Activated T-helper 17 cell treated with anti-CD3 and anti-CD28 coated beads, Interleukin-2, amount 50 U/mL, for 72 hours (primary cell): ENCODE measurements around the gene UBE2O. TPM values are rescaled to one million over a fixed set of nuclear protein-coding genes. Genes with fewer than 3 reads are reported as not detected.

Source experiments
- ATAC-seq: fragments of 150-1000 bp; cut with Tn5 transposase; replicated peaks from 2 replicates; pipeline ENCODE4 v1.10.0; 2021; ENCODE audit warnings: mild to moderate bottlenecking, moderate library complexity
- H3K27ac Mint-ChIP-seq: one replicate; pipeline ENCODE4 v1.8.0; 2022; ENCODE audit warnings: mixed read lengths
- H3K27me3 Mint-ChIP-seq: one replicate; pipeline ENCODE4 v1.8.0; 2022; ENCODE audit warnings: mixed read lengths
- H3K36me3 Mint-ChIP-seq: one replicate; pipeline ENCODE4 v1.8.0; 2022; ENCODE audit warnings: low read depth, mild to moderate bottlenecking, mixed read lengths
- H3K4me1 Mint-ChIP-seq: one replicate; pipeline ENCODE4 v1.8.0; 2022; ENCODE audit warnings: mixed read lengths
- H3K4me3 Mint-ChIP-seq: one replicate; pipeline ENCODE4 v1.8.0; 2022; ENCODE audit warnings: mild to moderate bottlenecking, mixed read lengths
- H3K9me3 Mint-ChIP-seq: one replicate; pipeline ENCODE4 v1.8.0; 2022; ENCODE audit warnings: mixed read lengths
- total RNA-seq, 2 donors: library from RNA; stranded (reverse); gene quantifications; one replicate each; pipeline ENCODE4 v1.2.3, GENCODE V29; 2022

UBE2O gene
- 10 to 100 TPM; 35.3 to 38.7 TPM for total RNA-seq

DNA sequence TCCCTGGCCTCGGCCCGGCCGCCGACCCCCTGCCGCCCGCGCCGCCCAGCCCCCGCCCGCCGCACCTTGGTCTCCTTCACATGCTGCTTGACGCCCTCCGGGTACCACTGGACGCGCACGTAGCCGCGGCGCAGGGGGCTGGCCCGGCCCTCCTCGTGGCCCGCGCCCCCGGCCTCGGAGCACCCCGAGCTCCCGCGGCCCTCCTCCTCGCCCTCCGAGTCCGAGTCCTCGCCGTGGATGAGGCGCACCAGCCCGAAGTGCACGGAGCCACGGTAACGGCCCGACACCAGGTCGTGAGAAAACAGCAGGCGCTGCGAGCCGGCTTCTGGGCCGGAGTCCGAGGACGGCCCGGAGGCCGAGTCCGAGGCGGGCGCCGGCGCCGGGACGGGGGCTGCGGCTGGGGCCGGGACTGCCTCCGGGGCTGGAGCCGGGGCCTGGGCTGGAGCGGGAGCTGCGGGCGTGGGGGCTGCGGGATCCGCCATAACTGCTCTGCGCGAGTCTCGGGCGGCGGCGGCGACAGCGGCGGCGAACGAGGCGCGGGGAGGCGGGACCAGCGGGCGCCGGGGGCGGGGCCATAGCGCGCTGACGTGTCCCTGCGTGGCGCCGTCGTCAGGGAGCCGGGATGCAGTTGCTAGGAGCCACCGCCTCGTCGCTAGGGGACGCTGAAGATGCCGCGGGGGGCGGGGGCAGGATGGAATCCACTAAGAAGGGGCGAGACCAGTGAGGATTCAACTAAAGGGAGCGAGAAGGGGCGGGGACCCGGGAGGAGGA, at the start of gene UBE2O:
Gene UBE2O (minus strand): TSS at position 493 of the 771 bp plus-strand sequence. CDS start 11 bp downstream, at position 482.
- Mint-ChIP-seq H3K27ac (peak within 1 kb of the TSS; percentile 88), H3K27me3 (no peaks in the 10 kb centered on the region), H3K4me1 (peaks cover 24% of the 10 kb centered on the region), H3K36me3 (peaks cover 5% of the 10 kb centered on the region), H3K9me3 (no peaks in the 10 kb centered on the region), H3K4me3 (peak within 1 kb of the TSS; percentile 85)
- ATAC-seq, result peak; percentile 97

DNA sequence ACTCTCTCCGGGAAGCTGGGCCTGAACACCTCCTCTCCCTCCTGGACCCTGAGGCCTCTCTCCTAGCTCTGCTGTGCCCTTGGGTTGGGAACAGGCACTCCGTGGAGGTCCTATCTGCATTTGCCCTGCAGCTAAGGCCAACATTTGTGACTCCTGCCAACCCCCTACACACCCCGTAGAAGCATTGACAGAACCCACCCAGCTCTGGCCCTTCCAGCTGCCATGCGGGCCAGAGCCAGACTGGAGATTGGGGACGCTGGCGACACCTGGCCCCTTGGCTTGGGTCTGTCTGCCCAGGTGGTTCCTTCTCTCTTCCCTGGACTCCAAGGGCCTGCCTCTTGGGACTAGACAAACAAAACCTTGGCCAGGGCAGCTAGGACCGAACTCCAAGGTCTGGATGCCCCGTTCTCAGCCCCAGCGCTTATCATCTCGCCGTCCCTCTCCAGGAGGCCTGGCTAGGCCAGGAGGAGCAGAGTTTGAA, 48.9 kb upstream of the UBE2O start:
- Mint-ChIP-seq H3K27ac (peak overlapping the region; percentile 87), H3K9me3 (no peaks in the 10 kb centered on the region), H3K4me1 (peaks cover 9% of the 10 kb centered on the region), H3K4me3 (peak overlapping the region; percentile 78), H3K27me3 (no peaks in the 10 kb centered on the region), H3K36me3 (peaks cover 7% of the 10 kb centered on the region)
- ATAC-seq, result no peak

DNA sequence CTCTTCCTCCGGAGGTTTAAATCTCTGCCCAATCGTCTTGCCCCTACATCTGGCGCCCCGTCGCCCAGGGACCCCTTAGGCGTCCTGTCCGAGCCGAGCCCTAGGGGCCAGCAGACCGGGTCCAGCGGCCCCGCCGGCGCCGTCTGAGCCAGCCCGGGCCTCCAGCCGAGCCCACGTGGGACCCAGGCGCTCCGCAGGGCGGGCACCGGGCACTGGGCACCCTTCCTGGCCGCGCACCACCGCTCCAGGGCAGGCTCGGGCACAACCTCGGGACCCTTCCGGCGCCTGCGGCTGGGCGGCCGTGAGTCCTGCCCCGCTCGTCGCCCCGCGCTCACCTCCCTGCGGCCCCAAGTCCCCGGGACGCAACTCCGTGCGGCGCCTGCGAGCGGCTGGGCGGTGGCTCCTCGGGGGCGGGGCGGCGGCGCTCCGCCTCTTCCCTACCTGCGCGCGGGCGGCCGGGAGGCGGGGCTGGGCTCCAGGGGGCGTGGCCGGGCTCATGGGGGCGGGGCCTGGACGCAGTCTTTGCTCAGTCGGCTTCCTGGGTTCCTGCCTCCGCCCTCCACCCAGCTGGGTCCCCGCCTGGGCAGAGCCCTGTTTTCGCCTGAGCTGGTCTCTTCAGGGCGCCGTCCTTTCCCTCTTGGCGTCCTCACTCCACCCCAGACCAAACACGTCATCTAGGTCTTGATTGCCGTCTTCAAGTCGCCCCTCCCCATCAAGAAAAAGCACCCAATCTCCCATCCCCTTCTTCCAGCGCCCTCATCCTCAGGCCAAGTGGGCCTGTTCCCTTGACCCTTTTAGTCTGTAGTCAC, 48.3 kb upstream of the UBE2O start, which contains the start of gene RHBDF2:
Gene RHBDF2 (minus strand): TSS at position 406 of the 809 bp plus-strand sequence. CDS start 19,899 bp downstream, outside the sequence.
- peak; percentile 92 for ATAC-seq
- Mint-ChIP-seq H3K4me1 (peaks cover 9% of the 10 kb centered on the region), H3K9me3 (no peaks in the 10 kb centered on the region), H3K27ac (peak within 1 kb of the TSS; percentile 87), H3K27me3 (no peaks in the 10 kb centered on the region), H3K4me3 (peak within 1 kb of the TSS; percentile 78), H3K36me3 (peaks cover 7% of the 10 kb centered on the region)

DNA sequence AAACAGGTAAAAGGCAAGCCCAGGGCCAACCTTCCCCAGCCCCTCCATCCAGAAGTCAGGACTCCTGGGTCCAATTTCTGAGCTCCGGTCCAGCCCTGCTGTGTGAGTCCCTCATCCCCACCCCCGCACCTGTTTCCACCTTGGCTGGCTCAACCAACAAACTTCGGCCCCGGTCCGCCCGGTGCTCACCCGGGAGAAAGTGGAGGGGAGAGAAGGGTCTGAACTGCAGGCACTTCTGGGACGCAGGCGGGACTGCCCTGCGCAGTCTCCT, 47.7 kb upstream of the UBE2O start:
- Mint-ChIP-seq H3K27me3 (no peaks in the 10 kb centered on the region), H3K36me3 (peaks cover 7% of the 10 kb centered on the region), H3K9me3 (no peaks in the 10 kb centered on the region), H3K4me3 (peak overlapping the region; percentile 78), H3K4me1 (peaks cover 9% of the 10 kb centered on the region), H3K27ac (peak overlapping the region; percentile 81)
- peak; percentile 18 for ATAC-seq

DNA sequence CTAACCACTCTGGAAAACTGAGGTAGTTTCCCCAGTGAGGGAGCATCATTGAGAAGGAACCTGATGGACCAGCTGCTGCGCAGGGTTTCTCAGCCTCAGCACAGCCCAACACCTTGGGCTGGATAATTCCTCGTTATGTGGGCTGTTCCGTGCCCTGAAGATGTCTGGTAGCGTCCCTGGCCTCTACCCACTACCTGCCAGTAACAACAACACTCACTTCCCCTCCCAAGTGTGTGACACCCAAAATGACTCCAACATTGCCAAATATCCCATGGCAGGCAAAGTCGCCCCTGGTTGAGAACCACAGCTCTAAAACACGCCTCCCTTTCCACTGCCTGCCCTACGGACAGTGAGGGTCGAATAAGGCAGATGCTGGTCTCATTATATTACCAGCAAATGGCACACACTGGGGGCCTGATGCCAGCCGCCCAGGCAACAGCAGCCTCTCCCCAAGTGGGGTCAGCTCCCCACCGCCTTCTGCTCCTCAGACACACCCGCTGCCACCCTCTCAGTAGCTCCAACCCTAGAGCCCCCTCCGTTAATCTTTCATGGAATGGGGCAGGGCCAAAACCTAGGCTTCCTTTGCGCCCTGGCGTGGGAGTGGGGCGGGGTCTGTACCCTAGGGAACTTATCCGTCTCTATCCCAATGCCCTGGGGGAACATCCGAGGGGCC, 47.3 kb upstream of the UBE2O start:
- H3K36me3 Mint-ChIP-seq, result peaks cover 7% of the 10 kb centered on the region
- H3K4me3 Mint-ChIP-seq, result peak overlapping the region; percentile 78
- H3K9me3 Mint-ChIP-seq, result no peaks in the 10 kb centered on the region
- peaks cover 9% of the 10 kb centered on the region for H3K4me1 Mint-ChIP-seq
- H3K27ac Mint-ChIP-seq, result peak overlapping the region; percentile 81
- ATAC-seq, result no peak
- no peaks in the 10 kb centered on the region for H3K27me3 Mint-ChIP-seq

GRCh38 chr17:76499267-76499667, 46.3 kb upstream of the UBE2O start:
- H3K27me3 Mint-ChIP-seq, result no peaks in the 10 kb centered on the region
- peak overlapping the region; percentile 78 for H3K4me3 Mint-ChIP-seq
- peaks cover 9% of the 10 kb centered on the region for H3K4me1 Mint-ChIP-seq
- no peak for ATAC-seq
- no peaks in the 10 kb centered on the region for H3K9me3 Mint-ChIP-seq
- peak overlapping the region; percentile 17 for H3K27ac Mint-ChIP-seq
- H3K36me3 Mint-ChIP-seq, result peaks cover 7% of the 10 kb centered on the region

GRCh38 chr17:76498876-76499251, 45.9 kb upstream of the UBE2O start:
- Mint-ChIP-seq H3K9me3 (no peaks in the 10 kb centered on the region), H3K27ac (peak overlapping the region; percentile 17), H3K27me3 (no peaks in the 10 kb centered on the region), H3K4me3 (peak overlapping the region; percentile 78), H3K36me3 (peaks cover 7% of the 10 kb centered on the region), H3K4me1 (peaks cover 9% of the 10 kb centered on the region)
- no peak for ATAC-seq

- no peak for ATAC-seq
- no peaks in the 10 kb centered on the region for H3K27me3 Mint-ChIP-seq
- H3K4me3 Mint-ChIP-seq, result peak overlapping the region; percentile 78
- H3K27ac Mint-ChIP-seq, result no peak overlapping the region
- H3K4me1 Mint-ChIP-seq, result peaks cover 13% of the 10 kb centered on the region
- peaks cover 9% of the 10 kb centered on the region for H3K36me3 Mint-ChIP-seq
- no peaks in the 10 kb centered on the region for H3K9me3 Mint-ChIP-seq
These were observed 45.3 kb upstream of the UBE2O start for GRCh38 chr17:76497979-76498875.

- peak overlapping the region; percentile 15 for H3K4me3 Mint-ChIP-seq
- peaks cover 19% of the 10 kb centered on the region for H3K4me1 Mint-ChIP-seq
- no peaks in the 10 kb centered on the region for H3K9me3 Mint-ChIP-seq
- H3K36me3 Mint-ChIP-seq, result peaks cover 12% of the 10 kb centered on the region
- H3K27me3 Mint-ChIP-seq, result no peaks in the 10 kb centered on the region
- H3K27ac Mint-ChIP-seq, result peak overlapping the region; percentile 38
- no peak for ATAC-seq
These were observed 44.7 kb upstream of the UBE2O start for GRCh38 chr17:76497699-76497978.

- Mint-ChIP-seq H3K9me3 (no peaks in the 10 kb centered on the region), H3K4me1 (peaks cover 24% of the 10 kb centered on the region), H3K4me3 (no peak overlapping the region), H3K36me3 (peaks cover 12% of the 10 kb centered on the region), H3K27me3 (no peaks in the 10 kb centered on the region), H3K27ac (no peak overlapping the region)
- ATAC-seq, result peak; percentile 13
These were observed 43.5 kb upstream of the UBE2O start for GRCh38 chr17:76496464-76496863.

DNA sequence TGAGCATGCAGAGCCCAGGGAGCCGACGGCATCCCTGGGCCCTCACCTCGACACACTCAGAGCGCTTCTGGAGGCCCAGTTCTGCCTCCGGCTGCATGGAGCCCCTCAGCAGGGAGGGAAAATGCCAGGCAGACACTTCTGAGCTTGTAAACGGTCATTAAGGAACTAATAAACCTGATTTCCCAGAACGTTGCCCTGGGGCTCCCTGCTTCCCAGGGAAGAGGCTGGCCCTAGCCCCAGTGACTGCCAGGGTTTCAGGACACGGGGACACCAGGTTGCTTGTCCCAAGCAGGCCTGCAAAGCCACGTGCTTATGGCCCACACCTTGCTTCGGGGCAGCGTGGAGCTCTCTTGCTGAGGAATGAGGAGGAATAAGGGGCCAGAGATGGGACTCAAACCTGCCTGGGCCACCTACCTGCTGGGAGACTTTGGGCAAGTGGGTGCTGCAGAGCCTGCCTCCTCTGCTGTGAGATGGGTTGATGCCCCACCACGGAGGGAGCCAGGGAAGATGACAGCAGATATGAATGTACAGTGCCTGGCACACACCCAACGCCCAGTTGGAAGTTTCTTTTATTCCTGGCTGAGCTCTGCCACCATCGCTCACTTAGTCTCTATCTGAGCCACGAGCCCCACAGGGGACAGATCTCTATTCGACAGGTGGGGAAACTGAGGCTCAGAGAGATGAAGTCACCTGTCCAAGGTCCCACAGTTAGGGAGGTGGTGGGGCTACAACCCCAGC, 42.9 kb upstream of the UBE2O start:
- Mint-ChIP-seq H3K4me3 (no peak overlapping the region), H3K27ac (no peak overlapping the region), H3K36me3 (peaks cover 12% of the 10 kb centered on the region), H3K4me1 (peaks cover 24% of the 10 kb centered on the region), H3K9me3 (no peaks in the 10 kb centered on the region), H3K27me3 (no peaks in the 10 kb centered on the region)
- no peak for ATAC-seq

GRCh38 chr17:76493505-76494167, 40.7 kb upstream of the UBE2O start:
- Mint-ChIP-seq H3K27me3 (no peaks in the 10 kb centered on the region), H3K36me3 (peaks cover 12% of the 10 kb centered on the region), H3K4me3 (peak overlapping the region; percentile 92), H3K27ac (peak overlapping the region; percentile 98), H3K4me1 (peaks cover 20% of the 10 kb centered on the region), H3K9me3 (no peaks in the 10 kb centered on the region)
- ATAC-seq, result peak; percentile 12

- H3K4me3 Mint-ChIP-seq, result peak overlapping the region; percentile 92
- H3K4me1 Mint-ChIP-seq, result peaks cover 20% of the 10 kb centered on the region
- H3K27me3 Mint-ChIP-seq, result no peaks in the 10 kb centered on the region
- no peaks in the 10 kb centered on the region for H3K9me3 Mint-ChIP-seq
- H3K36me3 Mint-ChIP-seq, result peaks cover 13% of the 10 kb centered on the region
- peak overlapping the region; percentile 98 for H3K27ac Mint-ChIP-seq
- peak; percentile 88 for ATAC-seq
These were observed 40.1 kb upstream of the UBE2O start for GRCh38 chr17:76492989-76493501.
